ENCODE measurements around the gene FUT7. TPM values are rescaled to one million over a fixed set of nuclear protein-coding genes. Genes with fewer than 3 reads are reported as not detected.
A peak's percentile ranks its signal among the peaks of the same experiment; 100 is the strongest.
"Not testable (repeated sequence)": the region's sequence is repeated elsewhere in the genome, so short reads cannot be mapped to it uniquely, and the experiment has no call there.

The FUT7 gene
- total RNA-seq, 1 experiment from 2014 or later: not detected

DNA sequence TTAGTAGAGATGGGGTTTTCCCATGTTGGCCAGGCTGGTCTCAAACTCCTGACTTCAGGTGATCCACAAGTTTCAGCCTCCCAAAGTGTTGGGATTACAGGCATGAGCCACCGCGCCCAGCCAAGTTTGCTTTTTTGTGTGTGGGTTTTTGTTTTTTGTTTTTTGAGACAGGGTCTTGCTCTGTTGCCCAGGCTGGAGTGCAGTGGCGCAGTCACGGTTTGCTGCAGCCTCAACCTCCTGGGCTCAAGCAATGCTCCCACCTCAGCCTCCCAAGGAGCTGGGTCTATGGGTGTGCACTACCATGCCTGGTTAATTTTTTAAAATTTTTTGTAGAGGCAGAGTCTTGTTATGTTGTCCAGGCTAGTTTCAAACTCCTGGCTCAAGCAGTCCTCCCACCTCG, 1.6 kb upstream of the FUT7 start:
- DNase-seq (ENCODE audit: low read depth): not testable (repeated sequence)

DNA sequence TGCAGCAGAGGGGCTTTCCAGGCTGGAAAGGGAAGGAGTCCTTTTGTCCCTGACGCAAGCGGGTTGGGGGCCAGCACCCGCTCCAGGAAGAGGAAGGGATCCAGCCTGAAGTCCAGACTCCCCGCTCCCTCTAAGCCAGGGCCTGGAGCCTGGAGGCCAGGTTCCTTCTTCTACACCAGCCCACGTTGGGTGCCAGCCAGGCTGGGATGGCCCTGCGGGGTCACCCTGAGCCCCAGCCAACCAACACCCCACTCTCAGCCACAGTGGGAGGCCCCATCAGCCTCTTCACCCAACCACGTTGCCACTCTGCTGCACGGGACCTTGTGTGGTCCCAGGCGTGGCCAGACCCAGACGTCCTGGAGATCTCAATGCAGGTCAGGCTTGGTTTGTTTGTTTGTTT, 970 bp upstream of the FUT7 start:
- no peak for DNase-seq (ENCODE audit: low read depth)

DNA sequence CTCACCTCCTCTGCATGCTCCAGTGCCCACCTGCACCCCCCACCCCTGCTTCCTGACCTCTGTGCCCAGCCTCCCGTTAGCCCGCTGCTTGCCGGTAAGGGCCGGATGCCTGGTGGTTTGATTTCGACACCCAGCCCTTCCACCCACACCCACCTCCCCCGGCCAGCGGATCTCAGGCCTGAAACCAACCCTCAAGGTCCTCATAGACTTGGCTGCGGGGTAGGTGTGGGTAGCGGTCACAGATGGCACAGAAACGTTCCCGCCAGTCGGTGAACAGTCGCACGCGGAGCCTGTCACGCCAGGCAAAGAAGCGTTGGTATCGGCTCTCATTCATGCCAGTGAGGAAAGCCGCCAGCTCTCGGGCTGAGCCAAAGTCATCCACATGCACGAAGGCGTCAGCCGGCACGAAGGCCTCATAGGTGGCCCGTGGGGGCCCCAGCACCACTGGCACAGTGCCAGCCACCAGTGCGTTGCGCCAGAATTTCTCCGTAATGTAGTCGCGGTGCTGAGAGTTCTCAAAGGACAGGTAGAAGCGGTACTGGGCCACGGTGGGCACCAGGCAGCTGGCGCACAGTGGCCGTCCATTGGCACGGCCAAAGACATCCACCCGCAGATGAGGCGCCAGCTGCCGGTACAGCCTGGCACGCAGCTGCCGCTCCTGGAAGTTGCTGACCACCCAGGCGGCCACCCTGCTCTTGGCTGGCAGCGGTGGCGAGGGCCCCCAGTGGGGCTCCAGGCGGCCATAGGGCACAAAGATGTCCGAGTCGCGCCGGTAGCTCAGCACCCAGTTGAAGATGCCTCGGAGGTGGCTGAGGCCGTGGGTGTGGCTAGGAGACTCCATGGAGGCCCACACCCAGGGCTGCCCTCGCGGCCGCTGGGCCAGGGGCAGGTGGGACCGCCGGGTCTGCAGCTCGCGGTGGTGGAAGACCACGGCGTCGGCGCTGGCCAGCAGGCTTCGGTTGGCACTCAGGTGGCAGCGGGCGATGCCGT, 1.1 kb downstream of the FUT7 start:
- no peak for DNase-seq (ENCODE audit: low read depth)

DNA sequence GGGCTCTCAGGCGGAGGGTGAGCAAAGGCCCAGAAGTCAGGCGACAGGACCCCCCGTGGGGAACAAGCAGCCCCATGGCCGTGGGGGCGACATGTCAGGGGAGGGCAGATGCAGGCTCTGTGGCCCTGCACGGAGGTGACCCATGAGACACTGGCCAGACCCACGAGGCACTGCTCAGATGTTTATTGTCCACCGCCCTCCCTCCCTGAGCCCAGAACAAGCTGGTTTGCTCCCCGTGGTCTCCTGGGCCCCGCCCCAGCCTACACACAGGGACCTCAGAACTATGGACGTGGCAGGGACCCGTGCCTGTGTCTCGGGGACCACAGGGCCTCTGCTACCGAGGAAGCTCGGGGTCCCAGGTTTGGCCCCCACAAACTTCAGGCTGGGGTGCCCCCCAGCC, 1.9 kb downstream of the FUT7 start:
- no peak for DNase-seq (ENCODE audit: low read depth)

DNA sequence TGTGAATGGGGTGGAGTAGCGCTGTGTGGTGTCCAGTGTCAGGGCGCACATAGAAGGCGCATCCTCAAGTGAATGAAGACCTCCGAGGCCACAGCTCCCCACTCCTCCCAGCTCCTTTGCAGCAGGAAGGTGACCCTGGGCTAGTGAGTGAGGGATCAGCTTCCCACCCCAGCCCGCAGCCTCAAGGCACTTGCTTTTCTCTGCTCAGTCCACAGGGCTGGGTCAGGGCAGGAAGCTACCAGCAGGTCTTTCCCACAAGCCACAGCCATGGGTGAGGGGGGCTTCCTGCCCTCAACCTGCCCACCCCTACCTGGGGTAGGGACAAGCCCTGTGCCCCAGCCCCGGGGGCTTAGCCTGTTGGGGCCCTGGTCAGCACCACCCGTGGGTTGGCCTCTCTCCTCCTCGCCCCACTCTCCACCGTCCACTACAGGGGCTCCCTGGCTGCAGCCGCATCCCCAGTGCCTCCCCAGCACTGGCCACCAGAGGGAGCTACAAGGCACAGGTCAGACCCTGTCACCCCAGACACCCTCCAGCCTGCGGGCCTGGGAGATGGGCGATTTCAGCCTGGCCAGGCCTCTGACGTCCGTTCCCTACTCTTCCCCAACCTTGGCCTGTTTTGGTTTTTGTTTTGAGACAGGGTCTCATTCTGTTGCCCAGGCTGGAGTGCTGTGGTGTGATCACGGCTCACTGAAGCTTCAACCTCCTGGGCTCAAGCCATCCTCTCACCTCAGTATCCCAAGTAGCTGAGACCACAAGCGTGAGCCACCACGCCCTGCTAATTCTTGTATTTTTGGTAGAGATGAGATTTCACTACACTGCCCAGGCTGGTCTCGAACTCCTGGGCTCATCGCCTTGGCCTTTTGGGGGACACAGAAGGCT, 2.6 kb downstream of the FUT7 start:
- DNase-seq (ENCODE audit: low read depth): peak; percentile 82

DNA sequence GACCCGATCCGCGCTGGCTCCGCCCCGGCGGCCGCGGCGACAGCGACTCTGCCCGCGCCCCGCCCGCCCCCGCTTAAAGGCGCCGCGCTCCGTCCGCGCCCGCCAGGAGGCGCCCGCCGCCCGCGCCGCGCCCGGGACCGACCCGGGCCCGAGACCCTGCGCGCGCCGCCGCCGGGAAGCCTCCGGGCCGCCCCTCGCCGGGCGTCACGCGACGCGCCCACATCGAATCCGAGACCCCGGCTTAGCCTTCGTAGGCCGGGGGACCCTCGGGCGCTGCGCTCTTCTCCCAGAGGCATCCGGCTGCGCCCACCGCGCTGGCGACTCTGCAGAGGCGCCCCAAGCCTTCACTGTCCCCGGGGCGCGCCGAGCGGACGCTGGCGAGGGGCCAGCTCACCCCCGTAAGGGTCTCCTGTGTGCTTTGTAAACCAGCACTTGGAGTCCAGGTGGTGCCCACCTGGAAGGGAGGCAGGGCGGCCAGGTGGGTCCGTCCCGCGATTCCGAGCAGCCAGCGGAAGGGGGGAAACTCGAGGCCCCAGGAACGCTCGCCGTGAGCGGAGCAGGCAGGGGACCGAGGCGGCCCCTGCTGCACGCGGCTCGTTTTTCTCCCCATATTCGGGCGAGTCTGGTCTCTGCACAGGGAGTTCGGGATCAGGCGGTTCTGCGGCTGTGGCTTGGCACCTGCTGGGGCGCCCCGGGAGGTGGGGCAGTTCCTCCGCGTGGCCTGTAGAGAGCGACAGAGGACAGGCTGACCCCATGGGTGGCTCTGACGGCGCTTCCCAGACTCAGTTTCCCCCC, 3.4 kb downstream of the FUT7 start:
- DNase-seq (ENCODE audit: low read depth): peak; percentile 76

DNA sequence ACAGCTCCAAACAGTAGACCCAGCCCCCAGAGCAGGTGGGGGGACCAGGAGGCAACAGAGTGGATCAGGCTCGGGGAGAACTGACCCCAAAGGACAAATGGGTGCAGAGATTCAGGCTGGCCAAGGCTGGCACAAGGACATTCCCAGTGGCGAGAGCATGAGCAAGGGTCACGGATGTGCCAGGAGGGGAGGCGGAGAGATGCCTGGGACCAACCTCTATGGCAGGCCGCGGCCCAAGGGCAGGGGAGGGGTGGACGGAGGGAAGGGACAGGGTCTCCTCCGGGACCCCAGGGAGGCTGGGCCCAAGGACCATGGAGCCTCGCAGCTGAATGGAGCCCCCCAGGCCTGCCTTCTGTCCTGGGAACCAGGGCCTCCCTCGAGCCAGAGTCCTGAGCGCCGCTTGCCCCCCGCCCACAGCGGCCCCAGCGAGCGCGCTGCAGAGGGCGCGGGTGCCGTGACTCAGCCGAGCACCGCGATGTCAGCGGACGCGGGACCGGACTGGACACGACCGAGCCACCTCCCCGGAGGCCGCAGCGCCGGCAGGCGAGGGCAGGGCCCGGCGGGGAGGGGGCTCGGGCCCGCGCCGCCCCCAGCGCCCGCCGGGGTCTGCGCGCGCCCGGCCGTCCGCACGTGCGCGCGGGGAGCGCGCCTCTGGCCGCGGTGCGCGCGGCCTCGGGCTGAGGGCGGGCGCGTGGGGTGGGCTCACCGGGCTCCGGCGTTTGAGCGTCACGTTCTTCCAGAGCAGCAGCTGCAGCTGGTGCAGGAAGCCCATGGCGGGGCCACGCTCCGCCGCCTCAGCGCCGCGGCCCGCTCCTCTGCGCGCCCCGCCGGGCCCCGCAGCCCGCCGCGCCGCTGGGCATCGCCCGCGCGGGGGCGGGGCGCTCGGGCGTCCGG, 4.3 kb downstream of the FUT7 start, which contains the start of gene ABCA2:
TSS of gene ABCA2 (minus strand) at position 869 of the 894 bp plus-strand sequence. CDS start at position 772, 97 bp downstream.
- peak; percentile 41 for DNase-seq (ENCODE audit: low read depth)

DNA sequence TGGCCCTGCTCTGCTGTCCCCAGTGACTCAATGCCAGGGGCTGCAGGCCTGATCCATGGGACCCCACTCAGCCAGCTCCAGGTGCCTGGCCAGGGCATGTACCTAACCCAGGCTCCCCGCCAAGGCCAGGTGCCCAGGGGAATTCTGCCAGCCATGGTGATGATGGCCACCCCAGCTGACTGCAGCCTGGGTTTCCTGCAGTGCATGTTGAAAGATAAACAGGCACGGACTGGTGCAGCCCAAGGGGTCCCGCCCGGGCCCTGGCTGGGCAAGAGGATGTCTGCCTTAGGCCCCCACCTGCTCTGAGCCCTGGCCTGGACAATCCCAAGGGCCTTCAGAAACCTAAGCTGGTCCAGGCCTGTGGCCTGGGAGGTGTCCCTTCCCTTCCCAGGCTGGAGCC, 5.1 kb downstream of the FUT7 start:
- DNase-seq (ENCODE audit: low read depth): no peak

DNA sequence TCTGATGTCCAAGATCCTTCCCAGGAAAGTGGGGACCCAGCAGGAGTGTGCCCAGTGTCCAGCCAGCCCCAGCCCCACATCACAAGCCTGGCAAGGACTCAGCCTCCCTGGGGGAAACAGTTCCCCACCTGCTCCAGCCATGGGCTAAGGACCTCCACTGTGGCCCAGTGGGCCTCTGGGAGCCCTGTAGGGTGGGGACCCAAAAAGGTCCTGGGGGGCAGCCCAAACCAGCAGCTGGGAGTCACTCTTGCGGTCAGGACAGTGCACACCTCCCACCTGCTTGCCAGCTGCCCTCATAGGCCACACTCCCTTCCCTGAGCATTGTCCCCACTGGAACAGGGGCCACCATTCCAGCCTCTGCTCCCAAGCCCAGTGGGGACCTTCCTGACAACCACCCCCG, 5.5 kb downstream of the FUT7 start:
- no peak for DNase-seq (ENCODE audit: low read depth)

DNA sequence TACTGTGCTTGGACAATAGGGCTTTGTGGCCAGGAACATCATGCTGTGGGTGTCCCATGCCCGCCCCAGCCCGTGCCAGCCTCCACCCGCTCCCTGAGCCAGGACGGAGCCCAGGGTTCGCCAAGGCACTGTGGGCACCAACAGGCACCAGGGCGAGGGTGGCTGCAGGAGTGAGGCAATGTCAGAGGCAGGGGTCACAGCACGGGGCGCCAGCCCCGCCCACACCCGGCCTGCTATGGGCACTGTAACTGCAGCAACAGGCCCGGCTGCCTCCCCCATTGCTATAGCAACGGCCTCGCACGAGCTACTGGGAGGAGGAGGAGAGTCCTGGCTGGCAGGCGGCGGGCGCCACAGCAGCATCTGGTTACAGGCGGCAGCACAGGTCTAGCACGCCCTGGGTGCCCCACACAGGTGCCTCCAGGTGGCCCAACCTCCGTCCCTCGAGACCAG, 6.3 kb downstream of the FUT7 start:
- DNase-seq (ENCODE audit: low read depth): no peak

DNA sequence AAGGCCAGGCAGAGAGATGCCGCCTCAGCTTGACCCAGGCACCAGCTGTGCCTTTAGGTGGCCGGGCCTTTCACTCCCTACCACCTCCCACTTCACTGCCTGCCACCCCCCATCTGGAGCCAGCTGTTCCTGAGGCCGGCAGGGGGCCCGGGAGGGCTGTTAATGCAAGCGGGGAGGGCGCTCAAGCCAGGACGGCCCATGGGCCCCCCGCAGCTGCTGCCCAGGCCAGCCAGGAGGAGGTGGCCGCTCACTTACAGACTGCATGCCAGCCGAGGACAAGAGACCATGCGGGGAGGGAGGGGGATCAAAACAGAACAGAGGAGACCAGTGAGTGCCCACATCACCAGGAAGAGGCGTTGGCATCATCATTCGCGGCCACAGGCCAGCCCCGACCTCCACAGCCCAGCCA, 8.3 kb downstream of the FUT7 start:
- no peak for DNase-seq (ENCODE audit: low read depth)

DNA sequence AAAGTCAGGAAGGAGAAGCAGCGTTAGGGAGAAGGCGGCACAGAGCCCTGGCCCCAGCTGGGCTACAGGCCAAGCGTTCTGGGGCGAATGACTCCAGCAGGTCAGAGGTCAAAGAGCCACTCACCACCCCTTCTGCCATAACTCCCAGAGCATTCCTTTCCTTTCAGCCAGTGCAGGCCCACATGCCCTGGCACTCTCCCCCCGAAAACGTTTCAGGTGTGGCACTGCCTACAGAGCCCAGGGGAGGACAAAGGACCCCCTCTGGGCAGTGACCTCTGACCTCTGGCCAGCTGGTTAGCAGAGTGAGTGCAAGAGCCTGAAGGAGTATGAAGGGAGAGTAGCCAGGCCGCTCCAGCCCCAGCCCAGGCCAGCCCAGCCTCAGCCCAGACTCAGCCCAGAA, 8.7 kb downstream of the FUT7 start:
- DNase-seq (ENCODE audit: low read depth): no peak

DNA sequence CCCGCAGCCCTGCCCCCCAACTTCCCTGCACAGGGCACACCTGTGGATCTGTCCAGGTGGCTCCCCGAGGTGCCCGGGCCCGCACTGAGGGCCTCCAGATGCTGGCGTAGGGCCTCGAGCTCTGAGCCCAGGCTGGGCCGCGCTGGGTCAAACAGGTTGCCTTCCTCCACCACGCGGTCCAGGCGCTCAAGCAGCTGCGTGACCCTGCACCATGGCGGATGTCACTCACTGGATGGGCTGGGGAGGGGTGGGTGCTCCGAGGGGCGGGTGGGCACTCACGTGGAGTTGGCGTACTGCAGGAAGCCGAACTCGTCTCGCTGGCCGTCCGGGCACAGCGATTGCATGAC, 9.3 kb downstream of the FUT7 start:
- no peak for DNase-seq (ENCODE audit: low read depth)

DNA sequence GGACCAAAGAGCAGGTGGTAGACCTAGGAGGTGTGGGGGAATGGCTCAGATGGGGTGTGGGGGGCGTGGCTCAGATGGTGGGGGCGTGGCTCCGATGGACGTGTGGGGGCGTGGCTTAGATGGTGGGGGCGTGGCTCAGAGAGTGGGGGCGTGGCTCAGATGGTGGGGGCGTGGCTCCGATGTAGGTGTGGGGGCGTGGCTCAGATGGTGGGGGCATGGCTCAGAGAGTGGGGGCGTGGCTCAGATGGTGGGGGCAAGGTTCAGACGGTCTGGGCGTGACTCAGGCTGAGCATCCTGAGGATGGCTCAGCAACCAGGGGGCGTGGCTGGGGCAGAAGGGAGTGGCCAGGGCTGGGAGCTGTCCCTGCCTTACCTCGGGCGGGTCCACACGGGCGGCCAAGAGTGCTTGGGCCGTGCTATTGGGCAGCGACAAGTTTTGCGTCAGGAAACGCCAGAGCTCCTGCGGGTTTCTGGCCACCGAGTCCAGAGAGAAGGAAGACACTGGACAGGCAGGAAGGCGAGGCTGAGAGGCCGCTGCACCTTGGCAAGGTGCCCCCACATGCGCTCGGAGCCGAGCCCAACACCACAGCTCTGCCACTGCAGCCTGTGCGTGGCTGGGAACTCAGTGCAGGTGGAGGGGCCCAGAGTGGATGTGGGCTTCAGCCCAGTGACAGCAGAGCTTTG, 9.8 kb downstream of the FUT7 start:
- peak; percentile 95 for DNase-seq (ENCODE audit: low read depth)

DNA sequence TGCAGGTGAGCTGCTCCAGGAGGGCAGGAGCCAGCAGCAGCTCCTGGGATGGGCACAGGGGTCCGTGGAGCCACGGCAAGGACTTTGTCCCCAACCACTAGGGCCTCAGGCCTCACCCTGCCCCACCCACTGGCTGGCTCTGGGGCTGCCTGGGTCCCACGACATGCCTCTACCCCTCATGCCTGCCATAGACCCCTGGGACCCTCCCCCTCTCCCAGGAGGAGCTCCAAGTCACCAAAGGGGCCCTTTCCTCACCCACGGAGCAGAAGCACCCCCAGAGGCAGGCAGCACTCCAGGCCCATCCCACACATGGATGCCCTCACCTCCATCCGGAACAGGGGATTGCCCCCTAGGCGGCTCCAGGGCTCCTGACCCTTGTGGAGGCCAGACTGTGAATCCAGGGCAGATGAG, 10.3 kb downstream of the FUT7 start:
- no peak for DNase-seq (ENCODE audit: low read depth)

DNA sequence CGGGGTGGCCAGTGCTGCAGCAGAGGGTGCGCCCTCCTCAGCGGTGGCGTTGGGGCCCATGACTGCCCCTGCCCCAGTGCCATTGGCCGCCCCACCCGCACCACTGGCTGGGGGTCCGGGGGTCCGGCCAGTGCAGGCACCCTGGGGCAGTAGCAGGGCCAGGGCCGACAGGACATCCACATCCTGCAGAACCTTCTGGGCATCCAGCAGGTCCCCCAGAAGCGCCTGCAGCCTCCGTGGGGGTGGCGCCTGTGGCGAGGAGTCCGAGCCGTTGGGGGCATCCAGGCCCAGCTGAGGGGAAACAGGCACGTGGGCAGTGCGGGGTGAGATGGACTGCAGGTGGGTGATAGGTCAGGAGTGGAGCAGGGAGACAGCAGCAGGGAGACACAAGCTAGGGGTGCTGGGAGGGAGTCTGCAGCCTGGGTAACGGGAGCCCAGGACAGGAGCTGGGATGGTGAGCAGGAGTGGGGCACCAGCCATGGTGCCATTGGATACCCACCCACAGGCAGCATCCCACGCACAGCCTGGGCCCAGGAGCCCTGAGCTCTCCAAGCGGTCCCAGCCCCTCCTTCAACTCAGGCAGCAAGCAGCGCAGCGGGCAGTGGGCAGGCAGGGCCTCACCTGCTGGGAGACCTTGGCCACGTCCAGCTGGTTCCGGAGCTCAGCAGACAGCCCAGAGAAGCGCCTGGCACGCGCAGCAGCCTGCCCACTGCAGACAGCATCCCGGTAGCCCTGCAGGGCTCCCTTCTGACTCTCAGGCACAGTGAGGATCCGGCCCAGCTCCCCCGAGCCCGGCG, 10.9 kb downstream of the FUT7 start:
- DNase-seq (ENCODE audit: low read depth): no peak

DNA sequence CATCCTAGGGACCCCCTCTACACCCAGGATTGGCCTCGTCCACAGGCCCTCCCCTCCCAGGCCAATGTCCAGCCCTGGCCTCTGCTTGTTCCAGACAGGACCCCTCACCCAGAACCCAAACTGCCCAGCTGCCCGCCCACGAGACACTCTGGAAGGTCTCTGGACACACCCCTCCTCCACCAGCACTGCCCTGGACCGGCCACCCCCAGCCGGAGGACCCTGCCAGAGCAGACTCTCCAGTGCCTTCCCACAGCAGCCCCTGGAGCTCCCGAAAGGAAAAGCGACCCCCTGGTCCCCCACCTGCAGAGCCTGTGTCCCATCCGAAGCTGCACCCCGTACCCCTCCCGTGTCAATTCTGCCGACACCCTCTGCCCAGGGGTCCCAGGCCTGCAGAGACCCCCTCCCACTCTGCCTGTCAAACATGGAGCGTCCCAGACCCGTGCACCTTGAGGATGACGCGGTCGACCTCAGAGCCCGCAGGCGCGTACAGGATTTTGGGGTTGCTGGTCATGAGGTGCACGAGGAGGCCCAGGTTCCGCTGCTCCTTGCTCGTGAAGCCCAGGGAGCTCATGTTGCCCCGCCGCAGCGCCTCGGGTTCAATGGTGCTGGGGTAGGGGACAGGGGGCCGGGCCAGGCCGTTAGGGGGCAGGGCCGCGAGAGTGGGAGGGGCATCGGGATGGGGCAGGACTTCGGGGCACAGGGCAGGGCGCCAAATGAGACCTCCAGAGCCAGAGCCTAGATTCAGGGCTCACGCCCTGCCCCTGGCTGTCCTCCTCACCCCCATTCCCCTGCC, 11.8 kb downstream of the FUT7 start:
- DNase-seq (ENCODE audit: low read depth): no peak
